HG03108 (cell line): ENCODE results near the gene CASP10.
A peak's percentile ranks its signal among the peaks of the same experiment; 100 is the strongest.
"Not testable (repeated sequence)": the region's sequence is repeated elsewhere in the genome, so short reads cannot be mapped to it uniquely, and the experiment has no call there.

ENCODE experiments used
- ATAC-seq: cut with Tn5 transposase; IDR thresholded peaks from one replicate; pipeline ENCODE4 v1.9.1; 2021; ENCODE audit warnings: moderate library complexity; ENCODE audit not compliant: unreplicated experiment

CASP10 gene

GRCh38 chr2:201232467-201232815 is 49.5 kb downstream of the CASP10 start:
- ATAC-seq = no peak

GRCh38 chr2:201233192-201233811 is 50.4 kb downstream of the CASP10 start:
- peak; percentile 90 for ATAC-seq

- ATAC-seq = peak; percentile 8
These were observed 51.1 kb downstream of the CASP10 start for GRCh38 chr2:201233812-201234662.

- ATAC-seq = no peak
These were observed 51.8 kb downstream of the CASP10 start for GRCh38 chr2:201234663-201235135.

GRCh38 chr2:201235860-201236811 is 53.2 kb downstream of the CASP10 start:
- ATAC-seq = no peak

GRCh38 chr2:201237486-201238123 is 54.7 kb downstream of the CASP10 start:
- no peak for ATAC-seq

GRCh38 chr2:201239167-201239935 is 56.4 kb downstream of the CASP10 start:
- not testable (repeated sequence) for ATAC-seq

GRCh38 chr2:201242571-201243277 is 59.8 kb downstream of the CASP10 start:
- no peak for ATAC-seq

GRCh38 chr2:201244829-201245228 is 61.9 kb downstream of the CASP10 start:
- no peak for ATAC-seq

- ATAC-seq = no peak
These were observed 63.3 kb downstream of the CASP10 start for GRCh38 chr2:201246280-201246679.

GRCh38 chr2:201248288-201248844 is 65.4 kb downstream of the CASP10 start:
- no peak for ATAC-seq

GRCh38 chr2:201249889-201250288 is 66.9 kb downstream of the CASP10 start:
- ATAC-seq = no peak

- ATAC-seq = no peak
These were observed 67.8 kb downstream of the CASP10 start for GRCh38 chr2:201250741-201251140.

GRCh38 chr2:201254081-201254730 is 71.3 kb downstream of the CASP10 start:
- no peak for ATAC-seq

GRCh38 chr2:201255408-201256033 is 72.6 kb downstream of the CASP10 start:
- ATAC-seq = no peak

- ATAC-seq = no peak
These were observed 73.1 kb downstream of the CASP10 start for GRCh38 chr2:201256082-201256481.

- ATAC-seq = peak; percentile 32
These were observed 74.5 kb downstream of the CASP10 start for GRCh38 chr2:201257381-201257955.
